HepG2 (cell line): ENCODE measurements around the gene UQCR10. TPM values are rescaled to one million over a fixed set of nuclear protein-coding genes. Genes with fewer than 3 reads are reported as not detected.
A peak's percentile ranks its signal among the peaks of the same experiment; 100 is the strongest.

Source experiments
- ASH2L ChIP-seq: fragments of 300-600, 200-600 bp; sonication (generic); IDR thresholded peaks from 2 replicates; pipeline ENCODE4 v1.7.0; 2017; ENCODE audit warnings: low read depth, mild to moderate bottlenecking, moderate library complexity, mixed read lengths, low read length; ENCODE audit not compliant: insufficient read length
- MXI1 ChIP-seq: IDR thresholded peaks from 3 replicates; pipeline ENCODE4 v1.6.1; 2012; ENCODE audit warnings: low read depth, low read length, inconsistent platforms, borderline replicate concordance
- POLR2A ChIP-seq, 2 experiments: IDR thresholded peaks; 2 replicates each; pipeline ENCODE4 v1.6.1; 2011; ENCODE audit warnings: low read depth in 2 of 2, low read length in 2 of 2, mild to moderate bottlenecking in 1 of 2, moderate library complexity in 1 of 2; ENCODE audit not compliant: insufficient read depth in 1 of 2
- TCF7 ChIP-seq: sonication (generic); IDR thresholded peaks from 2 replicates; pipeline ENCODE4 v1.6.1; 2016; ENCODE audit warnings: antibody characterized with exemption, low read depth
- TIGD3 ChIP-seq: sonication (generic); formaldehyde crosslinking; IDR thresholded peaks from 2 replicates; pipeline ENCODE4 v1.5.1; 2020; ENCODE audit warnings: mild to moderate bottlenecking, missing genetic modification reagents, borderline replicate concordance
- ZNF143 ChIP-seq: sonication (generic); formaldehyde crosslinking; IDR thresholded peaks from 2 replicates; pipeline ENCODE4 v1.4.0; 2020; ENCODE audit warnings: missing genetic modification reagents
- ZNF18 ChIP-seq: sonication (generic); formaldehyde crosslinking; IDR thresholded peaks from 2 replicates; pipeline ENCODE4 v1.8.0; 2022; ENCODE audit warnings: mild to moderate bottlenecking, missing genetic modification reagents; ENCODE audit not compliant: insufficient replicate concordance
- ZNF333 ChIP-seq: sonication (generic); formaldehyde crosslinking; IDR thresholded peaks from 2 replicates; pipeline ENCODE4 v1.4.0; 2020; ENCODE audit warnings: mild to moderate bottlenecking, missing genetic modification reagents, borderline replicate concordance
- polyA plus RNA-seq, 8 experiments: library from polyadenylated mRNA; depleted of rRNA in 3 of 8; stranded (reverse) in 7 of 8; unstranded in 1 of 8; fragments of >200 nt; fragmentation: Illumina TruSeq in 4 of 8; extraction: Trizol in 4 of 8; gene quantifications; 2 replicates each; pipeline versions ENCODE4 v1.2.1 to v1.2.3, GENCODE V29; 2011 to 2016; ENCODE audit warnings: low read depth in 4 of 8, missing spikeins in 1 of 8, mixed read lengths in 1 of 8; ENCODE audit not compliant: insufficient read depth in 1 of 8
- total RNA-seq, 5 experiments: library from RNA; depleted of rRNA; stranded (reverse); fragments of >200 nt; fragmentation: Illumina TruSeq; extraction: Trizol; gene quantifications; 2 replicates each; pipeline ENCODE4 v1.2.3, GENCODE V29; 2016; ENCODE audit warnings: low read depth in 1 of 5
- TF ChIP-seq, protein P1 (sequence below): sonication (generic); formaldehyde crosslinking; IDR thresholded peaks from 2 replicates; pipeline ENCODE4 v1.4.0; 2020; ENCODE audit warnings: mild to moderate bottlenecking, missing genetic modification reagents, borderline replicate concordance
- TF ChIP-seq, protein P2 (sequence below): sonication (generic); formaldehyde crosslinking; IDR thresholded peaks from 2 replicates; pipeline ENCODE4 v1.5.0; 2020; ENCODE audit warnings: missing genetic modification reagents, mild to moderate bottlenecking, borderline replicate concordance
- TF ChIP-seq, protein P3 (sequence below): sonication (generic); formaldehyde crosslinking; IDR thresholded peaks from 2 replicates; pipeline ENCODE4 v1.5.0; 2020; ENCODE audit warnings: missing genetic modification reagents
- TF ChIP-seq, protein P4 (sequence below): IDR thresholded peaks from 2 replicates; pipeline ENCODE4 v1.4.0; 2020; ENCODE audit warnings: mild to moderate bottlenecking, missing genetic modification reagents

Gene UQCR10
- total and polyA plus RNA-seq, 2 of the 13 experiments (the other 11 are each of a cell fraction or from before 2014, with no cell fraction given), result 225 to 232 TPM

DNA sequence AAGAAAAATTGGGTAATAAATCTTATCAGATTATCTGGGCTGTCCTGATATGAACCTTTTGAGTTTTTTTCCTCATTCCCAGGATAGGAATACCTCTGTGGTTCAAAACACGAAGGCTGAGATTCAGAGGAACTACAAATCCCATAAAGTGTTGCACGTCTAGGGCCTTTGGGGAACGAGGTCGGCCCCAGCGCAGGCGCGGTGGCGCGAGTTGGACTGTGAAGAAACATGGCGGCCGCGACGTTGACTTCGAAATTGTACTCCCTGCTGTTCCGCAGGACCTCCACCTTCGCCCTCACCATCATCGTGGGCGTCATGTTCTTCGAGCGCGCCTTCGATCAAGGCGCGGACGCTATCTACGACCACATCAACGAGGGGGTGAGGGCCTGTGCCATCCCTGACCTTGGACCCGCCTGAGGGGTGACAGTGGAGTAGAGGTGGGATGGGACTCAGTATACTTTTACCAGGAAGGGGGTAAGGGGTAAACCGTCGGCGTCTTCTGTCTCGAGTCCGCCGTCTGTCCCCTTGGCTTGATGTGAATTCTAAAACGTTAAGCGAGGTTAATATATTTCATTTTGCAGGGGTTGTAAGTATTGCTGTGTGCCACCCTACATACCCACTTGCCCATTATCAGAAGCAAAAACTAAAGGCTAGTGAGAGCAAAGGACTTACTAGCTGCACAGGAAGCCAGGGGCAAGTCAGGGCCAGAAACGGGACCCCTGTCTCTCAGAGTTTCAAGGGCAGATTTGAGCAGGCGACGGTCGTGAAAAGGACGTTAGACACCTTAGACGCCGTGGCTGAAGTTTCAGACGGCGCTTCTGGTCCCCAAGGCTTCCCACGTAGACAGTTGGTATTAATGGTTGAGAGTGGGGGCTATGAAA, at the start of gene UQCR10 (continued):
- TF ChIP-seq, protein P1, sequence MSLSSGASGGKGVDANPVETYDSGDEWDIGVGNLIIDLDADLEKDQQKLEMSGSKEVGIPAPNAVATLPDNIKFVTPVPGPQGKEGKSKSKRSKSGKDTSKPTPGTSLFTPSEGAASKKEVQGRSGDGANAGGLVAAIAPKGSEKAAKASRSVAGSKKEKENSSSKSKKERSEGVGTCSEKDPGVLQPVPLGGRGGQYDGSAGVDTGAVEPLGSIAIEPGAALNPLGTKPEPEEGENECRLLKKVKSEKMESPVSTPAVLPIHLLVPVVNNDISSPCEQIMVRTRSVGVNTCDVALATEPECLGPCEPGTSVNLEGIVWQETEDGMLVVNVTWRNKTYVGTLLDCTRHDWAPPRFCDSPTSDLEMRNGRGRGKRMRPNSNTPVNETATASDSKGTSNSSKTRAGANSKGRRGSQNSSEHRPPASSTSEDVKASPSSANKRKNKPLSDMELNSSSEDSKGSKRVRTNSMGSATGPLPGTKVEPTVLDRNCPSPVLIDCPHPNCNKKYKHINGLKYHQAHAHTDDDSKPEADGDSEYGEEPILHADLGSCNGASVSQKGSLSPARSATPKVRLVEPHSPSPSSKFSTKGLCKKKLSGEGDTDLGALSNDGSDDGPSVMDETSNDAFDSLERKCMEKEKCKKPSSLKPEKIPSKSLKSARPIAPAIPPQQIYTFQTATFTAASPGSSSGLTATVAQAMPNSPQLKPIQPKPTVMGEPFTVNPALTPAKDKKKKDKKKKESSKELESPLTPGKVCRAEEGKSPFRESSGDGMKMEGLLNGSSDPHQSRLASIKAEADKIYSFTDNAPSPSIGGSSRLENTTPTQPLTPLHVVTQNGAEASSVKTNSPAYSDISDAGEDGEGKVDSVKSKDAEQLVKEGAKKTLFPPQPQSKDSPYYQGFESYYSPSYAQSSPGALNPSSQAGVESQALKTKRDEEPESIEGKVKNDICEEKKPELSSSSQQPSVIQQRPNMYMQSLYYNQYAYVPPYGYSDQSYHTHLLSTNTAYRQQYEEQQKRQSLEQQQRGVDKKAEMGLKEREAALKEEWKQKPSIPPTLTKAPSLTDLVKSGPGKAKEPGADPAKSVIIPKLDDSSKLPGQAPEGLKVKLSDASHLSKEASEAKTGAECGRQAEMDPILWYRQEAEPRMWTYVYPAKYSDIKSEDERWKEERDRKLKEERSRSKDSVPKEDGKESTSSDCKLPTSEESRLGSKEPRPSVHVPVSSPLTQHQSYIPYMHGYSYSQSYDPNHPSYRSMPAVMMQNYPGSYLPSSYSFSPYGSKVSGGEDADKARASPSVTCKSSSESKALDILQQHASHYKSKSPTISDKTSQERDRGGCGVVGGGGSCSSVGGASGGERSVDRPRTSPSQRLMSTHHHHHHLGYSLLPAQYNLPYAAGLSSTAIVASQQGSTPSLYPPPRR (CRISPR knock-in tag), result no peak
- TF ChIP-seq ZNF333 (CRISPR knock-in tag) (no peak), TIGD3 (CRISPR knock-in tag) (no peak), ZNF143 (CRISPR knock-in tag) (peak; percentile 61), TCF7 (no peak), POLR2A (IDR thresholded peaks at IDR 0.05; ENCODE audit: insufficient read depth in 1 of 2, low read depth in 2 of 2, low read length in 2 of 2) (peak in 1 of 2 experiments; percentile 86; a peak in 2 of 4 replicates), MXI1 (no peak; the same call in 2 of the 3 replicates), ASH2L (peak; percentile 51), ZNF18 (no peak)
- TF ChIP-seq, protein P2, sequence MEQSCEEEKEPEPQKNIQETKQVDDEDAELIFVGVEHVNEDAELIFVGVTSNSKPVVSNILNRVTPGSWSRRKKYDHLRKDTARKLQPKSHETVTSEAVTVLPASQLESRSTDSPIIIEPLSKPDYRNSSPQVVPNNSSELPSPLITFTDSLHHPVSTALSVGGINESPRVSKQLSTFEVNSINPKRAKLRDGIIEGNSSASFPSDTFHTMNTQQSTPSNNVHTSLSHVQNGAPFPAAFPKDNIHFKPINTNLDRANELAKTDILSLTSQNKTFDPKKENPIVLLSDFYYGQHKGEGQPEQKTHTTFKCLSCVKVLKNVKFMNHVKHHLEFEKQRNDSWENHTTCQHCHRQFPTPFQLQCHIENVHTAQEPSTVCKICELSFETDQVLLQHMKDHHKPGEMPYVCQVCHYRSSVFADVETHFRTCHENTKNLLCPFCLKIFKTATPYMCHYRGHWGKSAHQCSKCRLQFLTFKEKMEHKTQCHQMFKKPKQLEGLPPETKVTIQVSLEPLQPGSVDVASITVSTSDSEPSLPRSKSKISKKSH (CRISPR knock-in tag), result peak; percentile 86; the same call in 1 of the 2 replicates
- TF ChIP-seq, protein P3, sequence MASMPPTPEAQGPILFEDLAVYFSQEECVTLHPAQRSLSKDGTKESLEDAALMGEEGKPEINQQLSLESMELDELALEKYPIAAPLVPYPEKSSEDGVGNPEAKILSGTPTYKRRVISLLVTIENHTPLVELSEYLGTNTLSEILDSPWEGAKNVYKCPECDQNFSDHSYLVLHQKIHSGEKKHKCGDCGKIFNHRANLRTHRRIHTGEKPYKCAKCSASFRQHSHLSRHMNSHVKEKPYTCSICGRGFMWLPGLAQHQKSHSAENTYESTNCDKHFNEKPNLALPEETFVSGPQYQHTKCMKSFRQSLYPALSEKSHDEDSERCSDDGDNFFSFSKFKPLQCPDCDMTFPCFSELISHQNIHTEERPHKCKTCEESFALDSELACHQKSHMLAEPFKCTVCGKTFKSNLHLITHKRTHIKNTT, result no peak
- TF ChIP-seq, protein P4, sequence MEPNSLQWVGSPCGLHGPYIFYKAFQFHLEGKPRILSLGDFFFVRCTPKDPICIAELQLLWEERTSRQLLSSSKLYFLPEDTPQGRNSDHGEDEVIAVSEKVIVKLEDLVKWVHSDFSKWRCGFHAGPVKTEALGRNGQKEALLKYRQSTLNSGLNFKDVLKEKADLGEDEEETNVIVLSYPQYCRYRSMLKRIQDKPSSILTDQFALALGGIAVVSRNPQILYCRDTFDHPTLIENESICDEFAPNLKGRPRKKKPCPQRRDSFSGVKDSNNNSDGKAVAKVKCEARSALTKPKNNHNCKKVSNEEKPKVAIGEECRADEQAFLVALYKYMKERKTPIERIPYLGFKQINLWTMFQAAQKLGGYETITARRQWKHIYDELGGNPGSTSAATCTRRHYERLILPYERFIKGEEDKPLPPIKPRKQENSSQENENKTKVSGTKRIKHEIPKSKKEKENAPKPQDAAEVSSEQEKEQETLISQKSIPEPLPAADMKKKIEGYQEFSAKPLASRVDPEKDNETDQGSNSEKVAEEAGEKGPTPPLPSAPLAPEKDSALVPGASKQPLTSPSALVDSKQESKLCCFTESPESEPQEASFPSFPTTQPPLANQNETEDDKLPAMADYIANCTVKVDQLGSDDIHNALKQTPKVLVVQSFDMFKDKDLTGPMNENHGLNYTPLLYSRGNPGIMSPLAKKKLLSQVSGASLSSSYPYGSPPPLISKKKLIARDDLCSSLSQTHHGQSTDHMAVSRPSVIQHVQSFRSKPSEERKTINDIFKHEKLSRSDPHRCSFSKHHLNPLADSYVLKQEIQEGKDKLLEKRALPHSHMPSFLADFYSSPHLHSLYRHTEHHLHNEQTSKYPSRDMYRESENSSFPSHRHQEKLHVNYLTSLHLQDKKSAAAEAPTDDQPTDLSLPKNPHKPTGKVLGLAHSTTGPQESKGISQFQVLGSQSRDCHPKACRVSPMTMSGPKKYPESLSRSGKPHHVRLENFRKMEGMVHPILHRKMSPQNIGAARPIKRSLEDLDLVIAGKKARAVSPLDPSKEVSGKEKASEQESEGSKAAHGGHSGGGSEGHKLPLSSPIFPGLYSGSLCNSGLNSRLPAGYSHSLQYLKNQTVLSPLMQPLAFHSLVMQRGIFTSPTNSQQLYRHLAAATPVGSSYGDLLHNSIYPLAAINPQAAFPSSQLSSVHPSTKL, result no peak
